Measurements from ENCODE around the gene SHISA2.
"Not testable (repeated sequence)": the region's sequence is repeated elsewhere in the genome, so short reads cannot be mapped to it uniquely, and the experiment has no call there.

Gene SHISA2

DNA sequence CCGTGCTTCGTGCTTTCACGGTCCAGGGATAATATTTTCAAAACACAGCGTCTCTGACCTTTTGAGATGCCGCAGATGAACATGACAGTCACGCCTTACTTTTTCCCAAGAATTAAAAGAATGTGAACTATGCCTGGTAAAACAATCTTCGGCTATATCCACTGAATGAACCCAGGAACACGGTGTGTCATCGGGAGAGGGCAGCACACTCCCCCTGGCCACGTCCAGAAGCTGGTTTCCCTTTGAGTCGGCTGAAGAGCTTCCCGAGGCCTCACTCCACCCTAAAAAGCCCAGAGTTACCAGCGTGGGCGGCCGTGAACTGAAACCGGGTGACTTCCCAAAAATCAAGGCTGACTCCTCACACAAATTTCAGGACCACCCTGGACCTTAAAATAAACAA, 22.9 kb upstream of the SHISA2 start:
- H3K4me1 ChIP-seq (ENCODE audit: insufficient read depth, poor library complexity, severe bottlenecking), result no peaks in the 10 kb centered on the region
- H3K4me3 ChIP-seq (ENCODE audit: severe bottlenecking), result no peak overlapping the region
- no peaks in the 10 kb centered on the region for H3K27me3 ChIP-seq (ENCODE audit: insufficient read depth, poor library complexity, severe bottlenecking)
- TF ChIP-seq, protein P1, sequence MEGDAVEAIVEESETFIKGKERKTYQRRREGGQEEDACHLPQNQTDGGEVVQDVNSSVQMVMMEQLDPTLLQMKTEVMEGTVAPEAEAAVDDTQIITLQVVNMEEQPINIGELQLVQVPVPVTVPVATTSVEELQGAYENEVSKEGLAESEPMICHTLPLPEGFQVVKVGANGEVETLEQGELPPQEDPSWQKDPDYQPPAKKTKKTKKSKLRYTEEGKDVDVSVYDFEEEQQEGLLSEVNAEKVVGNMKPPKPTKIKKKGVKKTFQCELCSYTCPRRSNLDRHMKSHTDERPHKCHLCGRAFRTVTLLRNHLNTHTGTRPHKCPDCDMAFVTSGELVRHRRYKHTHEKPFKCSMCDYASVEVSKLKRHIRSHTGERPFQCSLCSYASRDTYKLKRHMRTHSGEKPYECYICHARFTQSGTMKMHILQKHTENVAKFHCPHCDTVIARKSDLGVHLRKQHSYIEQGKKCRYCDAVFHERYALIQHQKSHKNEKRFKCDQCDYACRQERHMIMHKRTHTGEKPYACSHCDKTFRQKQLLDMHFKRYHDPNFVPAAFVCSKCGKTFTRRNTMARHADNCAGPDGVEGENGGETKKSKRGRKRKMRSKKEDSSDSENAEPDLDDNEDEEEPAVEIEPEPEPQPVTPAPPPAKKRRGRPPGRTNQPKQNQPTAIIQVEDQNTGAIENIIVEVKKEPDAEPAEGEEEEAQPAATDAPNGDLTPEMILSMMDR (IDR thresholded peaks at IDR 0.05; ENCODE audit: poor library complexity, severe bottlenecking), result no peak
- no peaks in the 10 kb centered on the region for H3K36me3 ChIP-seq (ENCODE audit: low read depth)
- ATAC-seq (ENCODE audit: low read depth) (peak; percentile 89), DNase-seq (ENCODE audit: low spot score) (no peak)
- H3K9me3 ChIP-seq (ENCODE audit: severe bottlenecking), result no peaks in the 10 kb centered on the region
- no peak overlapping the region for H3K27ac ChIP-seq (ENCODE audit: poor library complexity, severe bottlenecking)

DNA sequence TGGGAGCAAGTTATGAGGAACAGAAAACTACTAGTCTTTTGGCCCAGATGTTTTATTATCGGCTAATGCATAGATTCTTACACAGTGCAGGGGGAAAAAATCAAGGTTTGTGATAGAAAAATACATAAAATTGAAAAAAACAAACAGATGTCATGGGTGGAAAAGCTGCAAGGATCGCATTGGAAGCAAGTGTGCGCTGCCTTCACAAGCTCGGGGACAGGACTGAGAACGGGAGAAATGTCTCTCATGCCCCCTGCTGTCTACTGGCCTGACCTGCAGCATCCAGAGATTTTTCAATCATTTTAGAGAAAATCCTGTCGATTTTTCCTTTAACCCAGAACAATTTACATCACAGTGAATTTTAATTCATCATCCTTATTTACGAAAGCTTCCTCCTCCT, 20.5 kb upstream of the SHISA2 start:
- H3K4me3 ChIP-seq (ENCODE audit: severe bottlenecking); H3K36me3 ChIP-seq (ENCODE audit: low read depth); DNase-seq (ENCODE audit: low spot score); H3K4me1 ChIP-seq (ENCODE audit: insufficient read depth, poor library complexity, severe bottlenecking); H3K27ac ChIP-seq (ENCODE audit: poor library complexity, severe bottlenecking); H3K9me3 ChIP-seq (ENCODE audit: severe bottlenecking); H3K27me3 ChIP-seq (ENCODE audit: insufficient read depth, poor library complexity, severe bottlenecking): not testable (repeated sequence)
- peak; percentile 60; the same call in 1 of the 3 replicates for ATAC-seq (ENCODE audit: low read depth)
- TF ChIP-seq, protein P1 (IDR thresholded peaks at IDR 0.05; ENCODE audit: poor library complexity, severe bottlenecking), result peak; percentile 61

DNA sequence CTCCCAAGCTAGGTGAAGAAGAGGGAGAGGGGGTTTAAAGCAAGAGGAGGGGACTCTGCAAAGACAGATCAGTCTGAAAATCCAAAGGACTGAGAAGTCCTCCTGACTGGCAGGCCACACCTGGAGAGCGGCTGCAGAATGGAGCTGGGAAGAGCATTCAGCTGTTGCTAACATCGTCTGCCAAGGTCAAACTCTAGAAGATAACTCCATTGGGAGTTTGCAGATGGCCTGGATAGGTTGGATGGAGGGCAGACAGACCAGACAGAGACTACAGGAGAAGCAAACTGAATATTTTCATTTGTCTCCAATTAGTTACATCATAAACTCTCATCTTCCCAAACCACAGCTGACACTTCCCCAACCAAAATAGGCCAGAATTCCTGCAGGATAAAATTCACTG, 19.9 kb upstream of the SHISA2 start:
- Histone ChIP-seq H3K27ac (ENCODE audit: poor library complexity, severe bottlenecking) (no peak overlapping the region), H3K9me3 (ENCODE audit: severe bottlenecking) (no peaks in the 10 kb centered on the region), H3K4me1 (ENCODE audit: insufficient read depth, poor library complexity, severe bottlenecking) (no peaks in the 10 kb centered on the region), H3K36me3 (ENCODE audit: low read depth) (no peaks in the 10 kb centered on the region), H3K4me3 (ENCODE audit: severe bottlenecking) (no peak overlapping the region), H3K27me3 (ENCODE audit: insufficient read depth, poor library complexity, severe bottlenecking) (no peaks in the 10 kb centered on the region)
- DNase-seq (ENCODE audit: low spot score), result no peak
- TF ChIP-seq, protein P1 (IDR thresholded peaks at IDR 0.05; ENCODE audit: poor library complexity, severe bottlenecking), result no peak
- ATAC-seq (ENCODE audit: low read depth), result no peak

DNA sequence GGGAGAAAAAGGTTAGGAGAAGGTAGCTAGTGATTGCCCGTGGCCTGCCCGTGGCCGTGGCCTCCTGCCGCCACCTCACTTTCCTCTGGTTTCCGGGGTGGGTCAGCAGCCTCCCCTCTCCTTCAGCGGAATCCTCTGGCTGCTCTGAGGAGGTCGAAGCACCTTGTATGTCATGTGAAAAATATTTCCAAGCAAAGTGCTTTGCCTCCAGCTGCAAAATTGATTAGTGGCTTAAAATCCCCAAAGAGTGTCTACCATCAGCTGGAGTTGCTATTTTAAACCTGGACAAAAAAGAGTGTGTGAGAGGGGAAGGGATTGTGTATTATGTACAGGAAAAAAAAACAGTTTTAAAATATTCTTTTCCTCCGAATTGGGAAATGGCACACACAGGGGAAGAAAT, 17.8 kb upstream of the SHISA2 start:
- H3K9me3 ChIP-seq (ENCODE audit: severe bottlenecking); H3K4me3 ChIP-seq (ENCODE audit: severe bottlenecking); H3K36me3 ChIP-seq (ENCODE audit: low read depth); DNase-seq (ENCODE audit: low spot score); H3K27ac ChIP-seq (ENCODE audit: poor library complexity, severe bottlenecking); H3K27me3 ChIP-seq (ENCODE audit: insufficient read depth, poor library complexity, severe bottlenecking); ATAC-seq (ENCODE audit: low read depth); H3K4me1 ChIP-seq (ENCODE audit: insufficient read depth, poor library complexity, severe bottlenecking): not testable (repeated sequence)

DNA sequence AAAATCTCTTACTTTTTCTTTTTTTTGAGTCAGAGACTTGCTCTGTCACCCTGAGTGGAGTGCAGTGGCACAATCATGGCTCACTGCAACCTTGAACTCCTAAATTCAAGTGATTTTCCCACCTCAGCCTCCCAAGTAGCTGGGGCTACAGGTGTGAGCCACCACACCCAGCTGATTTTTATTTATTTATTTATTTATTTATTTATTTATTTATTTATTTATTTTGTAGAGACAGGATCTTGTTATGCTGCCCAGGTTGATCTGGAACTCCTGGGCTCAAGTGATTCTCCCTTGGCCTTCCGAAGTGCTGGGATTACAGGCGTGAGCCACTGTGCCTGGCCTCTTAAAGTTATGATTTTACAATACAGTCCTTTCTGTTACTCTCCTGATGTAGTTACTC, 16.6 kb upstream of the SHISA2 start:
- H3K9me3 ChIP-seq (ENCODE audit: severe bottlenecking); H3K27me3 ChIP-seq (ENCODE audit: insufficient read depth, poor library complexity, severe bottlenecking); H3K4me1 ChIP-seq (ENCODE audit: insufficient read depth, poor library complexity, severe bottlenecking); H3K4me3 ChIP-seq (ENCODE audit: severe bottlenecking); DNase-seq (ENCODE audit: low spot score); H3K27ac ChIP-seq (ENCODE audit: poor library complexity, severe bottlenecking); H3K36me3 ChIP-seq (ENCODE audit: low read depth); ATAC-seq (ENCODE audit: low read depth): not testable (repeated sequence)

DNA sequence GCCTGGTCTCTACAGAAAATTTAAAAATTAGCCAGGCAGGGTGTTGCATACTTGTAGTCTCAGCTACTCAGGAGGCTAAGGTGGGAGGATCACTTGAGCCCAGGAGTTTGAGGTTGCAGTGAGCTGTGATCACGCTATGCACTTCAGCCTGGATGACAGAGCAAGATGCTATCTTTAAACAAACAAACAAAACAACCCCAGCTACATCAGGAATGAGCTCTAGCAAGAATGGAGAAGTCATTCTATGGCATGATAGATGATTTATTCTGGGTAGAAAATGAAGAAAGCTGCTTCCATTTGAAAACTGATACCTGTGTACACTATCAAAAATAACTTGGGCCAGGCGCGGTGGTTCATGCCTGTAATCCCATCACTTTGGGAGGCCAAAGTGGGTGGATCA, 15.8 kb upstream of the SHISA2 start:
- Histone ChIP-seq H3K9me3 (ENCODE audit: severe bottlenecking) (no peaks in the 10 kb centered on the region), H3K36me3 (ENCODE audit: low read depth) (no peaks in the 10 kb centered on the region), H3K27me3 (ENCODE audit: insufficient read depth, poor library complexity, severe bottlenecking) (no peaks in the 10 kb centered on the region), H3K27ac (ENCODE audit: poor library complexity, severe bottlenecking) (no peak overlapping the region), H3K4me1 (ENCODE audit: insufficient read depth, poor library complexity, severe bottlenecking) (no peaks in the 10 kb centered on the region), H3K4me3 (ENCODE audit: severe bottlenecking) (no peak overlapping the region)
- no peak for DNase-seq (ENCODE audit: low spot score)
- no peak for ATAC-seq (ENCODE audit: low read depth)
- TF ChIP-seq, protein P1 (IDR thresholded peaks at IDR 0.05; ENCODE audit: poor library complexity, severe bottlenecking), result no peak

DNA sequence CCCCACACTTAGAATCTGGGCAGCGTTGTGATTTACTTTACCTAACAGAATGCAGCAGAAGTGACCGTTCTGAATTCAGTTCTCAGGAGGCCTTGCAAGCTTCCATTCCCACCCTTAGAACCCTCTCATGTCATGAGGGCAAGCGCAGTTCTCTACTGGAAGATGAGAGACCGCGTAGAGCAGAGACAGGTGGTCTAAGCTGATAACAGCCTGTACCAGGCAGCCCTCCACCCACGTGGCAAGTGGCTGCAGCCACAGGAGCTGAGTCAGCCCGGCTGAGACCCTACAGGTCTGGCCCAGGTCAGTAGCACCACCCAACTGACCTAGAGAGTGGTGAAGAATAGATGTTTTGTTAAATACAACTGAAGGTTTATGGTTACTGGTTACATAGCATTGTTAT, 14.7 kb upstream of the SHISA2 start:
- H3K27ac ChIP-seq (ENCODE audit: poor library complexity, severe bottlenecking); ATAC-seq (ENCODE audit: low read depth); DNase-seq (ENCODE audit: low spot score); H3K27me3 ChIP-seq (ENCODE audit: insufficient read depth, poor library complexity, severe bottlenecking); H3K36me3 ChIP-seq (ENCODE audit: low read depth); H3K4me3 ChIP-seq (ENCODE audit: severe bottlenecking); H3K4me1 ChIP-seq (ENCODE audit: insufficient read depth, poor library complexity, severe bottlenecking); H3K9me3 ChIP-seq (ENCODE audit: severe bottlenecking): not testable (repeated sequence)
